Measurements from ENCODE around the gene LEPR.

The LEPR gene

GRCh38 chr1:65425006-65425405 is 4.5 kb downstream of the LEPR start:
- peaks cover 29% of the 10 kb centered on the region for H3K36me3 ChIP-seq (ENCODE audit: insufficient read depth, low read length)
- no peak overlapping the region for H3K27ac ChIP-seq (ENCODE audit: low read depth, low read length)
- H3K4me1 ChIP-seq (ENCODE audit: insufficient read depth, low read length) = peaks cover 31% of the 10 kb centered on the region

GRCh38 chr1:65425697-65426096 is 5.2 kb downstream of the LEPR start:
- peaks cover 31% of the 10 kb centered on the region for H3K4me1 ChIP-seq (ENCODE audit: insufficient read depth, low read length)
- no peak overlapping the region for H3K27ac ChIP-seq (ENCODE audit: low read depth, low read length)
- H3K36me3 ChIP-seq (ENCODE audit: insufficient read depth, low read length) = peaks cover 35% of the 10 kb centered on the region
- H3K9ac ChIP-seq (ENCODE audit: low read length) = no peak overlapping the region
- H3K27me3 ChIP-seq (ENCODE audit: control insufficient read depth in 1 of 2, insufficient read depth in 2 of 2, low read length in 2 of 2) = no peaks in the 10 kb centered on the region
- no peaks in the 10 kb centered on the region for H3K9me3 ChIP-seq (ENCODE audit: low read length)
- H3K4me3 ChIP-seq (ENCODE audit: low read depth in 1 of 2, low read length in 2 of 2) = no peak overlapping the region

More at GRCh38 chr1:65425006-65425405, 4.5 kb downstream of the LEPR start:
- Histone ChIP-seq H3K4me3 (ENCODE audit: low read depth in 1 of 2, low read length in 2 of 2) (no peak overlapping the region), H3K27me3 (ENCODE audit: control insufficient read depth in 1 of 2, insufficient read depth in 2 of 2, low read length in 2 of 2) (no peaks in the 10 kb centered on the region), H3K9ac (ENCODE audit: low read length) (no peak overlapping the region), H3K9me3 (ENCODE audit: low read length) (no peaks in the 10 kb centered on the region)

GRCh38 chr1:65429078-65429477 is 8.6 kb downstream of the LEPR start:
- Histone ChIP-seq H3K4me1 (ENCODE audit: insufficient read depth, low read length) (peaks cover 5% of the 10 kb centered on the region), H3K27me3 (ENCODE audit: control insufficient read depth in 1 of 2, insufficient read depth in 2 of 2, low read length in 2 of 2) (no peaks in the 10 kb centered on the region), H3K9ac (ENCODE audit: low read length) (no peak overlapping the region), H3K4me3 (ENCODE audit: low read depth in 1 of 2, low read length in 2 of 2) (no peak overlapping the region), H3K36me3 (ENCODE audit: insufficient read depth, low read length) (peaks cover 50% of the 10 kb centered on the region), H3K27ac (ENCODE audit: low read depth, low read length) (no peak overlapping the region), H3K9me3 (ENCODE audit: low read length) (no peaks in the 10 kb centered on the region)

- Histone ChIP-seq H3K27ac (ENCODE audit: low read depth, low read length) (no peak overlapping the region), H3K9ac (ENCODE audit: low read length) (no peak overlapping the region), H3K27me3 (ENCODE audit: control insufficient read depth in 1 of 2, insufficient read depth in 2 of 2, low read length in 2 of 2) (no peaks in the 10 kb centered on the region), H3K4me3 (ENCODE audit: low read depth in 1 of 2, low read length in 2 of 2) (no peak overlapping the region), H3K36me3 (ENCODE audit: insufficient read depth, low read length) (peaks cover 54% of the 10 kb centered on the region), H3K9me3 (ENCODE audit: low read length) (no peaks in the 10 kb centered on the region), H3K4me1 (ENCODE audit: insufficient read depth, low read length) (no peaks in the 10 kb centered on the region)
These were observed 9.3 kb downstream of the LEPR start for GRCh38 chr1:65429806-65430205.

GRCh38 chr1:65431111-65431705 is 10.7 kb downstream of the LEPR start:
- Histone ChIP-seq H3K27me3 (ENCODE audit: control insufficient read depth in 1 of 2, insufficient read depth in 2 of 2, low read length in 2 of 2) (no peaks in the 10 kb centered on the region), H3K27ac (ENCODE audit: low read depth, low read length) (no peak overlapping the region), H3K4me1 (ENCODE audit: insufficient read depth, low read length) (peaks cover 7% of the 10 kb centered on the region), H3K36me3 (ENCODE audit: insufficient read depth, low read length) (peaks cover 45% of the 10 kb centered on the region), H3K4me3 (ENCODE audit: low read depth in 1 of 2, low read length in 2 of 2) (no peak overlapping the region), H3K9me3 (ENCODE audit: low read length) (no peaks in the 10 kb centered on the region), H3K9ac (ENCODE audit: low read length) (no peak overlapping the region)

- H3K36me3 ChIP-seq (ENCODE audit: insufficient read depth, low read length) = peaks cover 42% of the 10 kb centered on the region
- H3K27me3 ChIP-seq (ENCODE audit: control insufficient read depth in 1 of 2, insufficient read depth in 2 of 2, low read length in 2 of 2) = no peaks in the 10 kb centered on the region
- H3K9ac ChIP-seq (ENCODE audit: low read length) = no peak overlapping the region
- peaks cover 12% of the 10 kb centered on the region for H3K4me1 ChIP-seq (ENCODE audit: insufficient read depth, low read length)
- no peak overlapping the region for H3K27ac ChIP-seq (ENCODE audit: low read depth, low read length)
- H3K4me3 ChIP-seq (ENCODE audit: low read depth in 1 of 2, low read length in 2 of 2) = no peak overlapping the region
- no peaks in the 10 kb centered on the region for H3K9me3 ChIP-seq (ENCODE audit: low read length)
These were observed 12.4 kb downstream of the LEPR start for GRCh38 chr1:65432918-65433317.

- Histone ChIP-seq H3K9me3 (ENCODE audit: low read length) (no peaks in the 10 kb centered on the region), H3K9ac (ENCODE audit: low read length) (no peak overlapping the region), H3K27ac (ENCODE audit: low read depth, low read length) (no peak overlapping the region), H3K27me3 (ENCODE audit: control insufficient read depth in 1 of 2, insufficient read depth in 2 of 2, low read length in 2 of 2) (no peaks in the 10 kb centered on the region), H3K4me1 (ENCODE audit: insufficient read depth, low read length) (peaks cover 12% of the 10 kb centered on the region), H3K36me3 (ENCODE audit: insufficient read depth, low read length) (peaks cover 32% of the 10 kb centered on the region), H3K4me3 (ENCODE audit: low read depth in 1 of 2, low read length in 2 of 2) (no peak overlapping the region)
These were observed 13.8 kb downstream of the LEPR start for GRCh38 chr1:65434255-65434654.

GRCh38 chr1:65434760-65435159 is 14.3 kb downstream of the LEPR start:
- H3K9me3 ChIP-seq (ENCODE audit: low read length) = no peaks in the 10 kb centered on the region
- H3K27me3 ChIP-seq (ENCODE audit: control insufficient read depth in 1 of 2, insufficient read depth in 2 of 2, low read length in 2 of 2) = no peaks in the 10 kb centered on the region
- H3K4me3 ChIP-seq (ENCODE audit: low read depth in 1 of 2, low read length in 2 of 2) = no peak overlapping the region
- H3K27ac ChIP-seq (ENCODE audit: low read depth, low read length) = no peak overlapping the region
- H3K4me1 ChIP-seq (ENCODE audit: insufficient read depth, low read length) = peaks cover 12% of the 10 kb centered on the region
- H3K36me3 ChIP-seq (ENCODE audit: insufficient read depth, low read length) = peaks cover 31% of the 10 kb centered on the region
- H3K9ac ChIP-seq (ENCODE audit: low read length) = no peak overlapping the region

- Histone ChIP-seq H3K4me3 (ENCODE audit: low read depth in 1 of 2, low read length in 2 of 2) (no peak overlapping the region), H3K4me1 (ENCODE audit: insufficient read depth, low read length) (peaks cover 12% of the 10 kb centered on the region), H3K27me3 (ENCODE audit: control insufficient read depth in 1 of 2, insufficient read depth in 2 of 2, low read length in 2 of 2) (no peaks in the 10 kb centered on the region), H3K9ac (ENCODE audit: low read length) (no peak overlapping the region), H3K27ac (ENCODE audit: low read depth, low read length) (no peak overlapping the region), H3K36me3 (ENCODE audit: insufficient read depth, low read length) (peaks cover 21% of the 10 kb centered on the region), H3K9me3 (ENCODE audit: low read length) (no peaks in the 10 kb centered on the region)
These were observed 15.5 kb downstream of the LEPR start for GRCh38 chr1:65435987-65436386.

- Histone ChIP-seq H3K4me1 (ENCODE audit: insufficient read depth, low read length) (peaks cover 12% of the 10 kb centered on the region), H3K9me3 (ENCODE audit: low read length) (no peaks in the 10 kb centered on the region), H3K27me3 (ENCODE audit: control insufficient read depth in 1 of 2, insufficient read depth in 2 of 2, low read length in 2 of 2) (no peaks in the 10 kb centered on the region), H3K9ac (ENCODE audit: low read length) (no peak overlapping the region), H3K36me3 (ENCODE audit: insufficient read depth, low read length) (peaks cover 12% of the 10 kb centered on the region), H3K27ac (ENCODE audit: low read depth, low read length) (no peak overlapping the region), H3K4me3 (ENCODE audit: low read depth in 1 of 2, low read length in 2 of 2) (no peak overlapping the region)
These were observed 17.1 kb downstream of the LEPR start for GRCh38 chr1:65437616-65438015.

GRCh38 chr1:65440322-65440900 is 19.9 kb downstream of the LEPR start:
- H3K4me1 ChIP-seq (ENCODE audit: insufficient read depth, low read length) = peaks cover 12% of the 10 kb centered on the region
- no peaks in the 10 kb centered on the region for H3K36me3 ChIP-seq (ENCODE audit: insufficient read depth, low read length)
- H3K4me3 ChIP-seq (ENCODE audit: low read depth in 1 of 2, low read length in 2 of 2) = no peak overlapping the region
- H3K27me3 ChIP-seq (ENCODE audit: control insufficient read depth in 1 of 2, insufficient read depth in 2 of 2, low read length in 2 of 2) = no peaks in the 10 kb centered on the region
- H3K9ac ChIP-seq (ENCODE audit: low read length) = no peak overlapping the region
- H3K9me3 ChIP-seq (ENCODE audit: low read length) = no peaks in the 10 kb centered on the region
- no peak overlapping the region for H3K27ac ChIP-seq (ENCODE audit: low read depth, low read length)

- Histone ChIP-seq H3K9ac (ENCODE audit: low read length) (no peak overlapping the region), H3K36me3 (ENCODE audit: insufficient read depth, low read length) (no peaks in the 10 kb centered on the region), H3K9me3 (ENCODE audit: low read length) (no peaks in the 10 kb centered on the region), H3K4me1 (ENCODE audit: insufficient read depth, low read length) (peaks cover 7% of the 10 kb centered on the region), H3K27me3 (ENCODE audit: control insufficient read depth in 1 of 2, insufficient read depth in 2 of 2, low read length in 2 of 2) (no peaks in the 10 kb centered on the region), H3K27ac (ENCODE audit: low read depth, low read length) (no peak overlapping the region), H3K4me3 (ENCODE audit: low read depth in 1 of 2, low read length in 2 of 2) (no peak overlapping the region)
These were observed 20.4 kb downstream of the LEPR start for GRCh38 chr1:65440915-65441314.
